ENCODE measurements around the gene GABRB2.

DNA sequence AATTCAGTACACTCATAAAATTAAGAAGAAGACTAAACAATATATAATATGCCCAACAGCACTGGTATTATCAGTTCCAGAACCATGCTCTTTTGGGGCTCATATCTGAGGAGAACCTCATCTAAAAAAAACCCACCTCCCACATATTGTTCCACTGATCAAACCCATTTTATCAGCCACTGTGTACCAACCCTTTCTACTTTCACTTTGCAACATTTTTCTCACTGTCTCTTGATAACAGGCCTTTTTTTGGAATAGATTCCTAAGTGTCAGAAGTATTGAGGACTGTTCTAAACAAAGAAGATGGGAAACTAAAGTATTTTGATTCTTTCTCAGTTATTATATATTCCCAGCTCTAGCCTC is 173.2 kb downstream of the GABRB2 start:
- TF ChIP-seq, protein P1, sequence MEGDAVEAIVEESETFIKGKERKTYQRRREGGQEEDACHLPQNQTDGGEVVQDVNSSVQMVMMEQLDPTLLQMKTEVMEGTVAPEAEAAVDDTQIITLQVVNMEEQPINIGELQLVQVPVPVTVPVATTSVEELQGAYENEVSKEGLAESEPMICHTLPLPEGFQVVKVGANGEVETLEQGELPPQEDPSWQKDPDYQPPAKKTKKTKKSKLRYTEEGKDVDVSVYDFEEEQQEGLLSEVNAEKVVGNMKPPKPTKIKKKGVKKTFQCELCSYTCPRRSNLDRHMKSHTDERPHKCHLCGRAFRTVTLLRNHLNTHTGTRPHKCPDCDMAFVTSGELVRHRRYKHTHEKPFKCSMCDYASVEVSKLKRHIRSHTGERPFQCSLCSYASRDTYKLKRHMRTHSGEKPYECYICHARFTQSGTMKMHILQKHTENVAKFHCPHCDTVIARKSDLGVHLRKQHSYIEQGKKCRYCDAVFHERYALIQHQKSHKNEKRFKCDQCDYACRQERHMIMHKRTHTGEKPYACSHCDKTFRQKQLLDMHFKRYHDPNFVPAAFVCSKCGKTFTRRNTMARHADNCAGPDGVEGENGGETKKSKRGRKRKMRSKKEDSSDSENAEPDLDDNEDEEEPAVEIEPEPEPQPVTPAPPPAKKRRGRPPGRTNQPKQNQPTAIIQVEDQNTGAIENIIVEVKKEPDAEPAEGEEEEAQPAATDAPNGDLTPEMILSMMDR (IDR thresholded peaks at IDR 0.05; ENCODE audit: low read length) = no peak
- TF ChIP-seq EZH2 (IDR thresholded peaks at IDR 0.05; ENCODE audit: borderline replicate concordance, low read length) = no peak
